NCI-H1694 treated with DMSO at 0.1 percent for 48 hours (cell line): ENCODE data around the gene DOK4.
A peak's percentile ranks its signal among the peaks of the same experiment; 100 is the strongest.

Experiments used
- DNase-seq: peaks from one replicate; lab custom pipeline; 2025; lab: John Stamatoyannopoulos, UW

DOK4 gene

GRCh38 chr16:57477531-57478202 is 8.6 kb downstream of the DOK4 start:
- DNase-seq = no peak

GRCh38 chr16:57476546-57477410 is 9.5 kb downstream of the DOK4 start:
- DNase-seq = no peak

GRCh38 chr16:57475711-57476339 is 10.5 kb downstream of the DOK4 start:
- DNase-seq = peak; percentile 12

- DNase-seq = no peak
These were observed 11.3 kb downstream of the DOK4 start for GRCh38 chr16:57474671-57475661.

- no peak for DNase-seq
These were observed 12.4 kb downstream of the DOK4 start for GRCh38 chr16:57473906-57474305.

GRCh38 chr16:57473176-57473840 is 13.0 kb downstream of the DOK4 start:
- DNase-seq = no peak

GRCh38 chr16:57472665-57473060 is 13.6 kb downstream of the DOK4 start:
- no peak for DNase-seq

GRCh38 chr16:57471852-57472664 is 14.2 kb downstream of the DOK4 start:
- DNase-seq = no peak

- DNase-seq = no peak
These were observed 15.1 kb downstream of the DOK4 start for GRCh38 chr16:57471209-57471608.

GRCh38 chr16:57470711-57471110 is 15.6 kb downstream of the DOK4 start:
- no peak for DNase-seq

GRCh38 chr16:57469917-57470470 is 16.3 kb downstream of the DOK4 start:
- no peak for DNase-seq

GRCh38 chr16:57469046-57469445 is 17.2 kb downstream of the DOK4 start:
- no peak for DNase-seq

- no peak for DNase-seq
These were observed 17.9 kb downstream of the DOK4 start for GRCh38 chr16:57468346-57468745.

GRCh38 chr16:57464523-57464922 is 21.8 kb downstream of the DOK4 start:
- DNase-seq = no peak

- DNase-seq = no peak
These were observed 23.3 kb downstream of the DOK4 start for GRCh38 chr16:57462978-57463362.

- peak; percentile 52 for DNase-seq
These were observed 23.9 kb downstream of the DOK4 start, which contains the start of gene POLR2C for GRCh38 chr16:57462209-57462977. TSS of gene POLR2C (plus strand) at chr16:57462679. CDS start at chr16:57462725, 46 bp downstream.

GRCh38 chr16:57452021-57452420 is 34.3 kb downstream of the DOK4 start:
- no peak for DNase-seq

GRCh38 chr16:57447186-57447962 is 38.9 kb downstream of the DOK4 start, which contains the start of the genes CIAPIN1 and COQ9:
TSS of gene CIAPIN1 (minus strand) at chr16:57447385. CDS start at chr16:57440928, 6,457 bp downstream.
TSS of gene COQ9 (plus strand) at chr16:57447479. CDS start at chr16:57447506, 27 bp downstream.
- peak; percentile 67 for DNase-seq
